HepG2 (cell line): ENCODE measurements around the gene TEX14. TPM values are rescaled to one million over a fixed set of nuclear protein-coding genes. Genes with fewer than 3 reads are reported as not detected.
A peak's percentile ranks its signal among the peaks of the same experiment; 100 is the strongest.

ENCODE experiments used
- ATAC-seq: fragments of 200-7000 bp; cut with Tn5 transposase; 3 replicates; pipeline ENCODE4 v1.9.1; 2020; ENCODE audit warnings: mild to moderate bottlenecking, moderate library complexity
- BruUV-seq: library from RNA; stranded (reverse); fragments of 400-500 nt; replicated peaks from 2 replicates; lab custom pipeline; 2021; lab: Mats Ljungman, UMichigan
- CTCF ChIA-PET: fragments of 300-600 bp; formaldehyde crosslinking; extraction: SDS; loops from one replicate; lab custom pipeline; 2021; ENCODE audit warnings: low total read pairs, inconsistent platforms, low intra/inter-chr PET ratio; lab: Yijun Ruan, JAX
- POLR2A ChIA-PET: fragments of 350-600 bp; sonication (Branson Sonifier 250); formaldehyde crosslinking; loops from one replicate; lab custom pipeline; 2020; ENCODE audit warnings: antibody characterized with exemption, inconsistent platforms; lab: Yijun Ruan, JAX
- DNase-seq: peaks from one replicate; pipeline ENCODE4 v3.0.0-alpha.2; 2015; ENCODE audit warnings: low spot score
- FAIRE-seq: peaks from 3 replicates; lab custom pipeline; 2011; peaks lifted over from hg19 to GRCh38; lab: Jason Lieb, UNC
- H2AFZ ChIP-seq: one replicate; pipeline ENCODE4 v1.6.1; 2011; ENCODE audit warnings: low read length, inconsistent platforms
- H3K27ac ChIP-seq: fragments of 300-600 bp; 3 replicates; pipeline ENCODE4 v1.8.0; 2011; ENCODE audit warnings: mixed run types, mild to moderate bottlenecking, mixed read lengths, low read length, inconsistent platforms; ENCODE audit not compliant: insufficient read depth; ENCODE audit errors: extremely low read length
- H3K27me3 ChIP-seq, 2 experiments: fragments of 200-600 bp in 1 of 2; 2 replicates in 1 of 2; 3 replicates in 1 of 2; pipeline versions ENCODE4 v1.6.0 to v1.8.0; 2011; ENCODE audit warnings: low read length in 2 of 2, mild to moderate bottlenecking in 2 of 2, moderate library complexity in 2 of 2, inconsistent platforms in 1 of 2; ENCODE audit not compliant: insufficient read depth in 2 of 2, control insufficient read depth in 1 of 2
- H3K36me3 ChIP-seq, 2 experiments: fragments of 200-600 bp in 1 of 2; replicated peaks in 1 of 2; 2 replicates in 1 of 2; 3 replicates in 1 of 2; pipeline versions ENCODE4 v1.5.1 to v1.8.0; 2011; ENCODE audit warnings: low read length in 2 of 2, inconsistent platforms in 1 of 2; ENCODE audit not compliant: insufficient read depth in 2 of 2, control insufficient read depth in 1 of 2
- H3K4me1 ChIP-seq: 2 replicates; pipeline ENCODE4 v1.5.1; 2012; ENCODE audit warnings: low read length, inconsistent platforms; ENCODE audit not compliant: insufficient read depth
- H3K4me2 ChIP-seq: 2 replicates; pipeline ENCODE4 v1.6.0; 2011; ENCODE audit warnings: low read depth, low read length, inconsistent platforms
- H3K4me3 ChIP-seq, 3 experiments: fragments of 200-600 bp in 1 of 3; sonication (generic), shearing (Covaris generic) in 1 of 3; replicated peaks in 1 of 3; 2 replicates each; pipeline ENCODE4 v1.5.1; 2011 to 2016; ENCODE audit warnings: low read length in 3 of 3, inconsistent platforms in 2 of 3, low read depth in 2 of 3, mild to moderate bottlenecking in 2 of 3, control low read depth in 1 of 3, mixed read lengths in 1 of 3; ENCODE audit not compliant: insufficient read depth in 1 of 3
- H3K79me2 ChIP-seq: one replicate; pipeline ENCODE4 v1.6.1; 2011; ENCODE audit warnings: low read length, inconsistent platforms; ENCODE audit not compliant: insufficient read depth
- H3K9ac ChIP-seq: 2 replicates; pipeline ENCODE4 v1.6.0; 2011; ENCODE audit warnings: mild to moderate bottlenecking, low read depth, low read length, inconsistent platforms; ENCODE audit not compliant: insufficient read depth
- H3K9me3 ChIP-seq: 2 replicates; pipeline ENCODE4 v1.5.1; 2012; ENCODE audit warnings: mild to moderate bottlenecking, low read length
- H4K20me1 ChIP-seq: 2 replicates; pipeline ENCODE4 v1.6.0; 2011; ENCODE audit warnings: inconsistent platforms, mild to moderate bottlenecking, low read length, moderate library complexity; ENCODE audit not compliant: insufficient read depth
- ASH2L ChIP-seq: fragments of 300-600, 200-600 bp; sonication (generic); IDR thresholded peaks from 2 replicates; pipeline ENCODE4 v1.7.0; 2017; ENCODE audit warnings: low read depth, mild to moderate bottlenecking, moderate library complexity, mixed read lengths, low read length; ENCODE audit not compliant: insufficient read length
- ATF7 ChIP-seq, 2 experiments: fragments of 450-650 bp in 1 of 2; sonication (generic) in 1 of 2; formaldehyde crosslinking in 1 of 2; IDR thresholded peaks; 2 replicates each; pipeline versions ENCODE4 v1.4.0 to v1.6.1; 2016 to 2020; ENCODE audit warnings: antibody characterized with exemption in 1 of 2, mild to moderate bottlenecking in 1 of 2, missing genetic modification reagents in 1 of 2
- ELF4 ChIP-seq: sonication (generic); formaldehyde crosslinking; IDR thresholded peaks from 2 replicates; pipeline ENCODE4 v1.5.0; 2020; ENCODE audit warnings: missing genetic modification reagents, mild to moderate bottlenecking, moderate library complexity, borderline replicate concordance
- FOXP1 ChIP-seq, 2 experiments: fragments of 450-650 bp in 1 of 2; IDR thresholded peaks; 2 replicates each; pipeline ENCODE4 v1.6.1; 2017 to 2018; ENCODE audit warnings: antibody characterized with exemption in 1 of 2
- RELA ChIP-seq: sonication (generic); formaldehyde crosslinking; IDR thresholded peaks from 2 replicates; pipeline ENCODE4 v1.4.0; 2020; ENCODE audit warnings: missing genetic modification reagents
- ZNF652 ChIP-seq: IDR thresholded peaks from 2 replicates; pipeline ENCODE4 v1.6.1; 2016; ENCODE audit warnings: low read depth, borderline replicate concordance
- ZNF766 ChIP-seq: sonication (generic); formaldehyde crosslinking; IDR thresholded peaks from 2 replicates; pipeline ENCODE4 v1.5.0; 2020; ENCODE audit warnings: missing genetic modification reagents, borderline replicate concordance
- WGBS: methylation state at CpG from one replicate; pipeline ENCODE4 v1.1.6; 2017; ENCODE audit warnings: low lambda C conversion rate; 5-methylcytosine and 5-hydroxymethylcytosine counted together
- in situ Hi-C: cut with HindIII; loops from 2 replicates; pipeline ENCODE4 v1.10.0; 2017; ENCODE audit warnings: low pct_unique_long_range_greater_than_20kb; ENCODE audit not compliant: extremely low pct_ligation_motif_present
- intact Hi-C: fragments of 100-400 bp; cut with micrococcal nuclease; formaldehyde crosslinking; loops from one replicate; pipeline ENCODE4 v1.10.0; 2022; ENCODE audit not compliant: unreplicated experiment
- polyA plus RNA-seq, 8 experiments: library from polyadenylated mRNA; depleted of rRNA in 3 of 8; stranded (reverse) in 7 of 8; unstranded in 1 of 8; fragments of >200 nt; fragmentation: Illumina TruSeq in 4 of 8; extraction: Trizol in 4 of 8; gene quantifications; 2 replicates each; pipeline versions ENCODE4 v1.2.1 to v1.2.3, GENCODE V29; 2011 to 2016; ENCODE audit warnings: low read depth in 4 of 8, missing spikeins in 1 of 8, mixed read lengths in 1 of 8; ENCODE audit not compliant: insufficient read depth in 1 of 8
- total RNA-seq, 5 experiments: library from RNA; depleted of rRNA; stranded (reverse); fragments of >200 nt; fragmentation: Illumina TruSeq; extraction: Trizol; gene quantifications; 2 replicates each; pipeline ENCODE4 v1.2.3, GENCODE V29; 2016; ENCODE audit warnings: low read depth in 1 of 5
- TF ChIP-seq, protein P1 (sequence below): sonication (generic); formaldehyde crosslinking; IDR thresholded peaks from 2 replicates; pipeline ENCODE4 v1.5.0; 2020; ENCODE audit warnings: mild to moderate bottlenecking, missing genetic modification reagents, borderline replicate concordance
- TF ChIP-seq, protein P2 (sequence below): IDR thresholded peaks from 2 replicates; pipeline ENCODE4 v1.6.1; 2018; ENCODE audit warnings: missing genetic modification reagents

TEX14 gene
- total and polyA plus RNA-seq, 2 of the 13 experiments (the other 11 are each of a cell fraction or from before 2014, with no cell fraction given) = 0.04 to 0.07 TPM

DNA sequence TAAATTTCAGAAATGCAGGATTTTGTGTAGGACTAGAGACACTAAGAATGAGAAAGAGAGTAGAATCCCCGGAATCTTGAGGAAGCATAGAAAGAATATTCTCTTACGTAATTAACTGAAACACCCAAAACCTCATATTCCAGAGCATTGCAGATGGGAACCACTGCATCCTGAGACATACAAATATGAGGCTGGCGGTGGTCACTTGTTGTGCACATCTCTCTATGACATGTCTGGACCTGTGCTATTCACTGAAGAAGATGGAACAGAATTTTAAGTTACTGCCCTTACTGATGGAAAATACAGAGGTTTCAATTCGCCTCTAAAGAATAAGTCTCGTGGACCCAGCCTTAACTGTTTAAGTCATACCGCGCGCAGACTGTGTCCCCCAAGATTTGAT lies 1.4 kb upstream of the TEX14 start:
- in situ Hi-C loops = no loop called here
- Histone ChIP-seq H3K27ac (peak overlapping the region; percentile 77), H4K20me1 (no peaks in the 10 kb centered on the region), H3K4me1 (peaks cover 26% of the 10 kb centered on the region), H3K27me3 (no peaks in the 10 kb centered on the region; a peak in 1 of 5 replicates), H3K9me3 (no peaks in the 10 kb centered on the region), H3K4me3 (peak overlapping the region; percentile 63 to 85 (median 69)), H3K36me3 (0 out of 5 replicates have a peak, but pooled peaks cover 0 to 3% of the 10 kb centered on the region in 2 experiments), H3K4me2 (peak overlapping the region; percentile 89), H3K79me2 (peaks cover 19% of the 10 kb centered on the region), H3K9ac (peak overlapping the region; percentile 78), H2AFZ (peak overlapping the region; percentile 99)
- TF ChIP-seq ATF7 (IDR thresholded peaks at IDR 0.05) (no peak), ATF7 (CRISPR knock-in tag; IDR thresholded peaks at IDR 0.05) (no peak), ELF4 (CRISPR knock-in tag) (0 out of 2 replicates have a peak, but pooled peaks have one; percentile 12), ZNF652 (peak; percentile 3; the same call in 1 of the 2 replicates)
- no TSS peak for BruUV-seq
- DNase-seq (no peak), ATAC-seq (peak; percentile 22; the same call in 1 of the 3 replicates), FAIRE-seq (no peak)
- intact Hi-C loops = loop anchor here (5.0 kb wide), 1 partner anchor 176 kb away; no protein-coding TSS in a partner anchor
- ChIA-PET POLR2A (interaction anchor here (0.8 to 4.1 kb wide), 11 partner anchors 14 to 462 kb away, joined by 3 to 49 read pairs (median 4); partner anchors contain the start of genes MTMR4, PRR11 and SKA2), CTCF (no interaction called here)
- 46% methylated on average over 8 of the region's 8 CpGs for WGBS

DNA sequence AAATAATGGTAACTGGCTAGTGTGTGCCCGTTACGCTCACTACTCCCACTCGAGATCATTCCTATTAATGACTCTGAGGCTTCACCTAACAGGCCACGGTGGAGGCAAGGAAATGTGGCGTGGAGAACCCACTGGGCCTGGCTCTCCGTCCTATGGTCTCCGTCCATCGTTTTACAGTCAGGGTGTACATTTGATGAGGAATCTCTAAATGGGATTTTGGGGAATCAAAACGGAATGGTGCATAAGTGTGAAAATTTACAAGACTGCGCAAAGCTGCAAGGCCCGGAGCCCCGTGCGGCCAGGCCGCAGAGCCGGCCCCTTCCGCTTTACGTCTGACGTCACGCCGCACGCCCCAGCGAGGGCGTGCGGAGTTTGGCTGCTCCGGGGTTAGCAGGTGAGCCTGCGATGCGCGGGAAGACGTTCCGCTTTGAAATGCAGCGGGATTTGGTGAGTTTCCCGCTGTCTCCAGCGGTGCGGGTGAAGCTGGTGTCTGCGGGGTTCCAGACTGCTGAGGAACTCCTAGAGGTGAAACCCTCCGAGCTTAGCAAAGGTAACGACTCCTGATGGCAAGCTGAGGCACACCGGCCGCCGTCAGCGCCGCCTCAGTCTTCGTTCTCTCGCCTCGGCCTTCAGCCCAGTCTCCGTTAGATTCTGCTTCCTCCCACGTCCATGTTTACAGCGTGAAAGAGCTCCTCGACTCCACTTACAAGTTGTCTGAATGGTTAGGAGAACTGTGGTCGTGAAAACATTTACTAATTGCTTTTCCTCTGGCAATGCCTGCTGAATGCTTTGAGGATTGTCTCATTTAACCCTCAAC lies 602 bp upstream of the TEX14 start, which contains the start of gene RAD51C:
Gene RAD51C (plus strand): TSS at position 364 of the 817 bp plus-strand sequence. CDS start 42 bp downstream, at position 406.
- peaks cover 19% of the 10 kb centered on the region for H3K79me2 ChIP-seq
- 0 out of 5 replicates have a peak, but pooled peaks cover 0 to 3% of the 10 kb centered on the region in 2 experiments for H3K36me3 ChIP-seq
- peak within 1 kb of the TSS; percentile 89 for H3K4me2 ChIP-seq
- ChIA-PET POLR2A (interaction anchor here (0.8 to 4.1 kb wide), 12 partner anchors 13 to 463 kb away, joined by 3 to 49 read pairs (median 4); partner anchors contain the start of genes MTMR4, PRR11 and SKA2), CTCF (no interaction called here)
- H3K27me3 ChIP-seq = peaks cover 0 to under 1% of the 10 kb centered on the region in 2 experiments; a peak in 1 of 5 replicates
- ATAC-seq = peak; percentile 99
- BruUV-seq = TSS peak; percentile 87
- 20% methylated on average over 29 of the region's 50 CpGs for WGBS
- peak within 1 kb of the TSS; percentile 63 to 85 (median 69) for H3K4me3 ChIP-seq
- H3K27ac ChIP-seq = peak within 1 kb of the TSS; percentile 77
- no peaks in the 10 kb centered on the region for H3K9me3 ChIP-seq
- H3K9ac ChIP-seq = peak within 1 kb of the TSS; percentile 78
- intact Hi-C loops (loop anchor here (1.0 to 5.0 kb wide), 2 partner anchors 60 to 175 kb away; no protein-coding TSS in a partner anchor), in situ Hi-C loops (no loop called here)
- FAIRE-seq = peak; percentile 30
- peak; percentile 84 for DNase-seq
- H3K4me1 ChIP-seq = peaks cover 26% of the 10 kb centered on the region
- peak within 1 kb of the TSS; percentile 99 for H2AFZ ChIP-seq
- H4K20me1 ChIP-seq = no peaks in the 10 kb centered on the region
- peak; percentile 96 for TF ChIP-seq ASH2L
- TF ChIP-seq, protein P1, sequence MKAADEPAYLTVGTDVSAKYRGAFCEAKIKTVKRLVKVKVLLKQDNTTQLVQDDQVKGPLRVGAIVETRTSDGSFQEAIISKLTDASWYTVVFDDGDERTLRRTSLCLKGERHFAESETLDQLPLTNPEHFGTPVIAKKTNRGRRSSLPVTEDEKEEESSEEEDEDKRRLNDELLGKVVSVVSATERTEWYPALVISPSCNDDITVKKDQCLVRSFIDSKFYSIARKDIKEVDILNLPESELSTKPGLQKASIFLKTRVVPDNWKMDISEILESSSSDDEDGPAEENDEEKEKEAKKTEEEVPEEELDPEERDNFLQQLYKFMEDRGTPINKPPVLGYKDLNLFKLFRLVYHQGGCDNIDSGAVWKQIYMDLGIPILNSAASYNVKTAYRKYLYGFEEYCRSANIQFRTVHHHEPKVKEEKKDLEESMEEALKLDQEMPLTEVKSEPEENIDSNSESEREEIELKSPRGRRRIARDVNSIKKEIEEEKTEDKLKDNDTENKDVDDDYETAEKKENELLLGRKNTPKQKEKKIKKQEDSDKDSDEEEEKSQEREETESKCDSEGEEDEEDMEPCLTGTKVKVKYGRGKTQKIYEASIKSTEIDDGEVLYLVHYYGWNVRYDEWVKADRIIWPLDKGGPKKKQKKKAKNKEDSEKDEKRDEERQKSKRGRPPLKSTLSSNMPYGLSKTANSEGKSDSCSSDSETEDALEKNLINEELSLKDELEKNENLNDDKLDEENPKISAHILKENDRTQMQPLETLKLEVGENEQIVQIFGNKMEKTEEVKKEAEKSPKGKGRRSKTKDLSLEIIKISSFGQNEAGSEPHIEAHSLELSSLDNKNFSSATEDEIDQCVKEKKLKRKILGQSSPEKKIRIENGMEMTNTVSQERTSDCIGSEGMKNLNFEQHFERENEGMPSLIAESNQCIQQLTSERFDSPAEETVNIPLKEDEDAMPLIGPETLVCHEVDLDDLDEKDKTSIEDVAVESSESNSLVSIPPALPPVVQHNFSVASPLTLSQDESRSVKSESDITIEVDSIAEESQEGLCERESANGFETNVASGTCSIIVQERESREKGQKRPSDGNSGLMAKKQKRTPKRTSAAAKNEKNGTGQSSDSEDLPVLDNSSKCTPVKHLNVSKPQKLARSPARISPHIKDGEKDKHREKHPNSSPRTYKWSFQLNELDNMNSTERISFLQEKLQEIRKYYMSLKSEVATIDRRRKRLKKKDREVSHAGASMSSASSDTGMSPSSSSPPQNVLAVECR = peak; percentile 92
- TF ChIP-seq RELA (CRISPR knock-in tag) = 0 out of 2 replicates have a peak, but pooled peaks have one; percentile 27
- TF ChIP-seq, protein P2, sequence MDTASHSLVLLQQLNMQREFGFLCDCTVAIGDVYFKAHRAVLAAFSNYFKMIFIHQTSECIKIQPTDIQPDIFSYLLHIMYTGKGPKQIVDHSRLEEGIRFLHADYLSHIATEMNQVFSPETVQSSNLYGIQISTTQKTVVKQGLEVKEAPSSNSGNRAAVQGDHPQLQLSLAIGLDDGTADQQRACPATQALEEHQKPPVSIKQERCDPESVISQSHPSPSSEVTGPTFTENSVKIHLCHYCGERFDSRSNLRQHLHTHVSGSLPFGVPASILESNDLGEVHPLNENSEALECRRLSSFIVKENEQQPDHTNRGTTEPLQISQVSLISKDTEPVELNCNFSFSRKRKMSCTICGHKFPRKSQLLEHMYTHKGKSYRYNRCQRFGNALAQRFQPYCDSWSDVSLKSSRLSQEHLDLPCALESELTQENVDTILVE = peak; percentile 49; the same call in 1 of the 2 replicates
- peak; percentile 99 for TF ChIP-seq ZNF766 (CRISPR knock-in tag)
- TF ChIP-seq FOXP1 (IDR thresholded peaks at IDR 0.05) = no peak
- no peak for TF ChIP-seq FOXP1 (CRISPR knock-in tag; IDR thresholded peaks at IDR 0.05)
